Right cardiac atrium (tissue), 5 donors: ENCODE measurements around the gene GCNT4. TPM values are rescaled to one million over a fixed set of nuclear protein-coding genes. Genes with fewer than 3 reads are reported as not detected.

Source experiments
- ATAC-seq, 2 donors: fragments of 200-7000 bp; cut with Tn5 transposase; one replicate each; pipeline versions ENCODE4 v1.8.0 to v1.9.1; 2020; ENCODE audit warnings: moderate library complexity in 2 of 2, mild to moderate bottlenecking in 1 of 2
- DNase-seq, 3 donors: peaks; one replicate each; pipeline ENCODE4 v3.0.0-alpha.2; 2020
- H3K27ac ChIP-seq: one replicate; pipeline ENCODE4 v1.5.1; 2013; ENCODE audit warnings: mild to moderate bottlenecking, low read length, control low read depth, moderate library complexity
- H3K27me3 ChIP-seq: one replicate; pipeline ENCODE4 v1.6.1; 2013; ENCODE audit not compliant: control insufficient read depth, insufficient read depth
- H3K4me1 ChIP-seq: one replicate; pipeline ENCODE4 v1.6.1; 2013; ENCODE audit warnings: low read length; ENCODE audit not compliant: control insufficient read depth, insufficient read depth
- H3K4me3 ChIP-seq: one replicate; pipeline ENCODE4 v1.5.1; 2013; ENCODE audit warnings: low read length, control low read depth
- H3K9me3 ChIP-seq: one replicate; pipeline ENCODE4 v1.6.1; 2013; ENCODE audit warnings: low read length; ENCODE audit not compliant: control insufficient read depth
- WGBS: extraction: QIAGEN DNeasy Blood & Tissue Kit; methylation state at CpG from one replicate; pipeline ENCODE4 v1.1.7; 2013; 5-methylcytosine and 5-hydroxymethylcytosine counted together
- intact Hi-C, 4 donors: fragments of 100-400 bp; cut with DNase I; formaldehyde crosslinking; loops; one replicate each; pipeline versions ENCODE4 v1.11.0 to v1.14.0; 2022 to 2023
- polyA plus RNA-seq: library from polyadenylated mRNA; stranded (reverse); fragments of 200-250 nt; gene quantifications from one replicate; pipeline ENCODE4 v1.2.3, GENCODE V29; 2013
- total RNA-seq, 4 donors: library from RNA; stranded (reverse); fragmentation: NEBNext Ultra II Directional; extraction: Animal tissue kit (Norgen Biotek cat#: 25700); gene quantifications; one replicate each; pipeline ENCODE4 v1.2.1, GENCODE V29; 2021
- donor health status: healthy with polysubstance abuse.
- donor health status: DM: no; HTN: yes; CAD: no.
- donor health status: DM: no; HTN: no; CAD: no.
- donor health status: DM: no; HTN: yes; CAD: no; lungs with severe emphysema.
- donor health status: DM: yes; HTN: yes; CAD: no.

GCNT4 gene
- total and polyA plus RNA-seq, 5 donors = 0.26 to 0.34 (median 0.31) TPM

GRCh38 chr5:75067434-75067833, 15.1 kb upstream of the GCNT4 start:
- no peak for ATAC-seq
- Histone ChIP-seq H3K4me1 (no peaks in the 10 kb centered on the region), H3K27ac (no peak overlapping the region), H3K4me3 (no peak overlapping the region), H3K27me3 (no peaks in the 10 kb centered on the region), H3K9me3 (no peaks in the 10 kb centered on the region)
- DNase-seq = no peak
- WGBS = 88% methylated on average over 3 of the region's 3 CpGs
- intact Hi-C loops = no loop called here

GRCh38 chr5:75062925-75063531, 10.7 kb upstream of the GCNT4 start:
- H3K4me1 ChIP-seq = no peaks in the 10 kb centered on the region
- no peak for ATAC-seq
- no peaks in the 10 kb centered on the region for H3K27me3 ChIP-seq
- no peak overlapping the region for H3K4me3 ChIP-seq
- intact Hi-C loops = no loop called here
- 76% methylated on average over 2 of the region's 2 CpGs for WGBS
- H3K27ac ChIP-seq = no peak overlapping the region
- no peaks in the 10 kb centered on the region for H3K9me3 ChIP-seq
- no peak for DNase-seq

GRCh38 chr5:75059912-75060545, 7.7 kb upstream of the GCNT4 start:
- H3K9me3 ChIP-seq = no peaks in the 10 kb centered on the region
- no peaks in the 10 kb centered on the region for H3K27me3 ChIP-seq
- no peaks in the 10 kb centered on the region for H3K4me1 ChIP-seq
- intact Hi-C loops = no loop called here
- WGBS = 76% methylated on average over 4 of the region's 4 CpGs
- H3K27ac ChIP-seq = no peak overlapping the region
- no peak overlapping the region for H3K4me3 ChIP-seq
- DNase-seq (no peak), ATAC-seq (no peak)

- Histone ChIP-seq H3K27ac (no peak overlapping the region), H3K4me3 (no peak overlapping the region), H3K4me1 (no peaks in the 10 kb centered on the region), H3K9me3 (no peaks in the 10 kb centered on the region), H3K27me3 (no peaks in the 10 kb centered on the region)
- DNase-seq (no peak), ATAC-seq (no peak)
- 85% methylated on average over 3 of the region's 3 CpGs for WGBS
- intact Hi-C loops = no loop called here
Measured at GRCh38 chr5:75058986-75059535, 6.7 kb upstream of the GCNT4 start.

GRCh38 chr5:75057561-75057960, 5.2 kb upstream of the GCNT4 start:
- H3K27ac ChIP-seq = no peak overlapping the region
- 39% methylated on average over 2 of the region's 2 CpGs for WGBS
- ATAC-seq = no peak
- H3K9me3 ChIP-seq = no peaks in the 10 kb centered on the region
- H3K4me3 ChIP-seq = no peak overlapping the region
- intact Hi-C loops = no loop called here
- no peak for DNase-seq
- no peaks in the 10 kb centered on the region for H3K27me3 ChIP-seq
- H3K4me1 ChIP-seq = no peaks in the 10 kb centered on the region

- Histone ChIP-seq H3K27ac (no peak overlapping the region), H3K4me1 (no peaks in the 10 kb centered on the region), H3K27me3 (no peaks in the 10 kb centered on the region), H3K4me3 (no peak overlapping the region), H3K9me3 (no peaks in the 10 kb centered on the region)
- intact Hi-C loops = no loop called here
- ATAC-seq = no peak
- no peak for DNase-seq
- WGBS = 88% methylated on average over 1 of the region's 1 CpG
Measured at GRCh38 chr5:75055727-75056144, 3.4 kb upstream of the GCNT4 start.

- 21% methylated on average over 28 of the region's 28 CpGs for WGBS
- H3K27ac ChIP-seq = peak overlapping the region; percentile 31
- DNase-seq (peak; percentile 40 to 81 (median 67)), ATAC-seq (peak; percentile 17 to 30)
- H3K27me3 ChIP-seq = no peaks in the 10 kb centered on the region
- peak overlapping the region; percentile 90 for H3K4me3 ChIP-seq
- H3K9me3 ChIP-seq = no peaks in the 10 kb centered on the region
- intact Hi-C loops = no loop called here
- no peaks in the 10 kb centered on the region for H3K4me1 ChIP-seq
Measured at GRCh38 chr5:75054134-75054930, 2.0 kb upstream of the GCNT4 start.

GRCh38 chr5:75053304-75054133, 1.2 kb upstream of the GCNT4 start:
- Histone ChIP-seq H3K27me3 (no peaks in the 10 kb centered on the region), H3K9me3 (no peaks in the 10 kb centered on the region), H3K4me3 (peak overlapping the region; percentile 90), H3K4me1 (no peaks in the 10 kb centered on the region), H3K27ac (peak overlapping the region; percentile 31)
- DNase-seq = peak; percentile 60 to 81 (median 80)
- intact Hi-C loops = no loop called here
- peak; percentile 76 for ATAC-seq
- WGBS = under 1% methylated on average over 95 of the region's 95 CpGs

- peak overlapping the region; percentile 90 for H3K4me3 ChIP-seq
- ATAC-seq (no peak), DNase-seq (no peak)
- WGBS = 0% methylated on average over 39 of the region's 40 CpGs
- H3K9me3 ChIP-seq = no peaks in the 10 kb centered on the region
- peak overlapping the region; percentile 31 for H3K27ac ChIP-seq
- H3K4me1 ChIP-seq = no peaks in the 10 kb centered on the region
- H3K27me3 ChIP-seq = no peaks in the 10 kb centered on the region
- intact Hi-C loops = no loop called here
Measured at GRCh38 chr5:75053054-75053303, 621 bp upstream of the GCNT4 start.

GRCh38 chr5:75051217-75051751, 1.1 kb downstream of the GCNT4 start:
- ATAC-seq (no peak), DNase-seq (no peak)
- intact Hi-C loops = no loop called here
- Histone ChIP-seq H3K4me1 (no peaks in the 10 kb centered on the region), H3K27me3 (no peaks in the 10 kb centered on the region), H3K27ac (no peak overlapping the region), H3K4me3 (no peak overlapping the region), H3K9me3 (no peaks in the 10 kb centered on the region)
- 78% methylated on average over 7 of the region's 7 CpGs for WGBS
